ENCODE data around the gene RSAD1.
A peak's percentile ranks its signal among the peaks of the same experiment; 100 is the strongest.

Gene RSAD1

DNA sequence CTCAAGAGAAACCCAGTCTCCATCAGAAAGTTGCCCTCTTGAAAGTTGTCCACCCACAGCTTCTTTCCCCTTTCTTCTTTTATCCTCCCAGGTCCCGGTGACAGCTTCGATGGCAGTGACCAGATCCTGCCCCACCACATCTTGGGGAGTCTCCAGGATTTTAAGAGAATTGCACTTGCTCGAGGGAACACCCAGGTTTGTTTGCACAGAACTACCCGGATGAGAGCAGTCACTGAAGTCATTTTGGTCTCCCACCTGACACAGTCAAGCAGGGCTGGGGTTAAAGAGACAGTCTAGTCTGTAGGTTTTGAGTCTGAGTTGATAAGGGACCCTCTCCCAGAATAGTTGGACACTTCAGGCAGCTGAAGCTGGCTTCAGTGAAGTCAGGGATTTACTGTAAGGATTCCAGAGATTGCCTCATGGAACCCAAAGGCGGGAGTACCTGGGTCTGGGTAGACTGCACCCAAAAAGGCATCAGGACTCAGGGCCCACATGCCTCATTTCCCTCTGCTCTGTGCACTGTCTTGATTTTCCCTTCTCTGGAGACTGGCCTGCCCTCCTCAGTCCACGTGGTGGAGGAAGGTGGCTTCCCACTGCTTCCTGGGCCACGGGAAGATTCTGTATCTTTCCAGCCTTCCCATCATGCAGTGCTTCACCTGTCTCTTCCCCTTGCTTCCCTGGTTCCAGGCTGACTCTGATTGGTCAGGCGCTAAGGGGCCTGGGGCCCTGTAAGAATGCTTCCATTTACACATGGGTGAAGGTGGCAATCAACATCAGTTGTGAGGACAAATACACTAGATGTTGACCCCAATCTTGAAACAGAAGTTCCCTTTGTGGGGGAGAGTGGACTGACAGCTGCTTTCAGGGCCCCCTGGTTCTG is 39.1 kb downstream of the RSAD1 start:
- no peak overlapping the region for H3K4me3 ChIP-seq (ENCODE audit: low read depth, low read length)
- no peak for DNase-seq (ENCODE audit: low read depth)
- TF ChIP-seq, protein P1, sequence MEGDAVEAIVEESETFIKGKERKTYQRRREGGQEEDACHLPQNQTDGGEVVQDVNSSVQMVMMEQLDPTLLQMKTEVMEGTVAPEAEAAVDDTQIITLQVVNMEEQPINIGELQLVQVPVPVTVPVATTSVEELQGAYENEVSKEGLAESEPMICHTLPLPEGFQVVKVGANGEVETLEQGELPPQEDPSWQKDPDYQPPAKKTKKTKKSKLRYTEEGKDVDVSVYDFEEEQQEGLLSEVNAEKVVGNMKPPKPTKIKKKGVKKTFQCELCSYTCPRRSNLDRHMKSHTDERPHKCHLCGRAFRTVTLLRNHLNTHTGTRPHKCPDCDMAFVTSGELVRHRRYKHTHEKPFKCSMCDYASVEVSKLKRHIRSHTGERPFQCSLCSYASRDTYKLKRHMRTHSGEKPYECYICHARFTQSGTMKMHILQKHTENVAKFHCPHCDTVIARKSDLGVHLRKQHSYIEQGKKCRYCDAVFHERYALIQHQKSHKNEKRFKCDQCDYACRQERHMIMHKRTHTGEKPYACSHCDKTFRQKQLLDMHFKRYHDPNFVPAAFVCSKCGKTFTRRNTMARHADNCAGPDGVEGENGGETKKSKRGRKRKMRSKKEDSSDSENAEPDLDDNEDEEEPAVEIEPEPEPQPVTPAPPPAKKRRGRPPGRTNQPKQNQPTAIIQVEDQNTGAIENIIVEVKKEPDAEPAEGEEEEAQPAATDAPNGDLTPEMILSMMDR (conservative IDR thresholded peaks at IDR 0.05; ENCODE audit: low read depth, low read length) = no peak

DNA sequence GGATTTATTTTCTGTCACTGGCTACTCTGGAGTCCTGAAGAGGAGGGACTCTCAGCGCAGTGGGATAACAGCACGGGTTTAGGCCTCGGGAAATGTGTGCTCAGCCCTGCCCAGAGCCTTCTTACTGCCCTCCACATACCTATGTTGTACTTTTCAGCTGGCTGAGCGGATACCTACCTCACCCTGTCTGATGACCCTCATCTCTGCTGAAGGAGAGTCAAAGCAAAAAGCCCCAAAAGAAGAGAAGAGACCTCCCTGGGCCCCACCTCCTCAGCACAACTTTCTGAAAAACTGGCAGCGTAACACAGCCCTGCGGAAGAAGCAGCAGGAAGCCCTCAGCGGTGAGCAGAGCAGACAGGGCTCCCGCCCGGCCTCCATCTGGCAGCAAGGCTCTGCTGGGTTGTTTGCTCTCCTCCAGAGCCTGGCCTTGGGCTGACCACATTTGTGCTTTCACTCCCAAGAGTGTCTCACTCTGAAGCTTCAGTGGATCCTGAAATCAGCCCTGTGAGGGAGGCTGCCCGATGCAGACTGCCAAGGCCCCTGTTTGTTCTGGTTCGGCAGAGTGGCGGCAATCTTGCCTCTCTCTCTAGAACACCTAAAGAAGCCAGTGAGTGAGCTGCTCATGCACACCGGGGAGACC is 39.8 kb downstream of the RSAD1 start:
- peak; percentile 84 for DNase-seq (ENCODE audit: low read depth)

DNA sequence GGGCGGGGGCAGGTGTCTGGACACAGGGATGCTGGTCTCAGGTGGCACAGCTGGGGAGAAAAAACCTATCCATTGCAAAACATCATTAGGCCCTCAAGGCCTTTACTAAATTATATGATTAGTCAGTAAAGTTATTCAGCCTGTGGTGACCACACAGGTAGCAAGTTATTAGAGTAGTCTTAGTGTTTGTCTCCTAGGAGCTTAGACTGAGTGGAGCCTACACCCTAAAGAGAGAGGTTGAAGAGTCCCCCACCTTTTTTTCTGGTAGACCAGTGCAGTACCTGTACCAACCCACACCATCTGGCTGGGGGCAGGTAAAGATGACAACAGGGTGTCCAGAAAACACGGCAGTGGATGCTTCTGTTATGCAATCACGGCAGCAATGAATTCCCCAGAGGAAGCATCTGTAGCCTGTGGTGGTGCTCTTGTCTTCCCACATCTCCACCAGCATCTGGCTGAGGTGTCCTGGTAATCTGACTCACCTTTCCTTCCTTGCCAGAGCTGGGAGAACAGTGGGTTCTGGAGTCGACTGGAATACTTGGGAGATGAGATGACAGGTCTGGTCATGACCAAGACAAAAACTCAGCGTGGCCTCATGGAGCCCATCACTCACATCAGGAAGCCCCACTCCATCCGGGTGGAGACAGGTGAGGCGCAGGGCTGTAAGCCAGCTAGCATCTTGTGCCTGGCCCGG is 40.6 kb downstream of the RSAD1 start:
- TF ChIP-seq, protein P1 (conservative IDR thresholded peaks at IDR 0.05; ENCODE audit: low read depth, low read length) = no peak
- H3K4me3 ChIP-seq (ENCODE audit: low read depth, low read length) = no peak overlapping the region
- no peak for DNase-seq (ENCODE audit: low read depth)

More for the DNA sequence above, 39.8 kb downstream of the RSAD1 start:
- no peak overlapping the region for H3K4me3 ChIP-seq (ENCODE audit: low read depth, low read length)
- TF ChIP-seq, protein P1 (conservative IDR thresholded peaks at IDR 0.05; ENCODE audit: low read depth, low read length) = no peak

DNA sequence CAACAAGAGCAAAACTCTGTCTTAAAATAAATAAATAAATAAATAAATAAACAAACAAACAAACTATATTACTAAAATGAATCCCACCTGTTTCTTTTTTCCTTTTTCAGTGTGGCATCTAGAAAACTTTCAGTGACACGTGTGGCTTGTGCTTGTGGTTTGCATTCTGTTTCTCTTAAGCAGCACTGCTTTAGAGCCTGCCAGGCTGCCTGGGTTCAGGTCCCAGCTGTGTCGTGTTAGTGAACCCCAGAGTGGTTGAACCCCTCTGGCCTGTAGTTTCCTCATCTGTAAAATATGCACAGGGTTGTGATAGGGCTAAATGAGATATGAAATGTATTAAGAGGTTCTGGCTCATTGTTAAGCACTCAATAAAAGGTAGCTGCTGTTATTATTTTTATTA is 41.8 kb downstream of the RSAD1 start:
- no peak for DNase-seq (ENCODE audit: low read depth)
- no peak overlapping the region for H3K4me3 ChIP-seq (ENCODE audit: low read depth, low read length)
- TF ChIP-seq, protein P1 (conservative IDR thresholded peaks at IDR 0.05; ENCODE audit: low read depth, low read length) = no peak

DNA sequence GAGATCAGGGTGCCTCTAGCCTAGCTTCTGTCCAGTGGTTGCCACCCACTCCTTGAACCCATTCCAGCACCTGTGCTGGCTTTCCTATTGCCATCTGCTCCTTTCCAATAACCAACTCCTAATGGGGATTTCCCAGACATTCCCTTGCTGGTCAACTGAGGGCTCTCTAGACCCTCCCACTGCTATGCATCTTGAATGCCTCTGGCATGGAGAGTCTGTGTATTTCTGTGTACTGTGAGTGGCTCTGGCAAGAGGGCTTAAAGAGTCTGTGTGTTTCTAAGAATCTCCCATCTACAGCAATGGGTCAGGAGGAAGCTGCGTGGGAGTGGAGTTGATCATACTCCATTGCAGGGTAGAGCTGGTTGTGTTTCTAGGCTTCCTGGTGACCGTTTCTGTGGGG is 42.9 kb downstream of the RSAD1 start:
- H3K4me3 ChIP-seq (ENCODE audit: low read depth, low read length) = no peak overlapping the region
- TF ChIP-seq, protein P1 (conservative IDR thresholded peaks at IDR 0.05; ENCODE audit: low read depth, low read length) = no peak
- DNase-seq (ENCODE audit: low read depth) = no peak

DNA sequence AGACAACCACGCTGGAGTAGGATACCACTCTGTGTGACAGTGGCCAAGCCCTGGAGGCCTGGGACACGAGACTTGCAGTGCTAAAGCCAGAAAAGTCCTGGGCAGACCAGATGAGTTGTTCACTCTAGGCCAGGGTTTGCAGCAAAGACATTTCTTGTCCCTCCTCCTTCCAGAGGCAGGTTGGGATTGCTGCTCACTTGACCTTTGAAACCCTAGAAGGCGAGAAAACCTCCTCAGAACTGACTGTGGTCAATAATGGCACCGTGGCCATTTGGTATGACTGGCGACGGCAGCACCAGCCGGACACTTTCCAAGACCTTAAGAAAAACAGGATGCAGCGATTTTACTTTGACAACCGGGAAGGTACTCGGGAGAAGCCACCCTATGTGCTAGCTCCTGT is 44.1 kb downstream of the RSAD1 start:
- no peak overlapping the region for H3K4me3 ChIP-seq (ENCODE audit: low read depth, low read length)
- TF ChIP-seq, protein P1 (conservative IDR thresholded peaks at IDR 0.05; ENCODE audit: low read depth, low read length) = no peak
- no peak for DNase-seq (ENCODE audit: low read depth)
